GM18508 (cell line): Measurements from ENCODE around the gene DUSP28.
A peak's percentile ranks its signal among the peaks of the same experiment; 100 is the strongest.
"Not testable (repeated sequence)": the region's sequence is repeated elsewhere in the genome, so short reads cannot be mapped to it uniquely, and the experiment has no call there.

ENCODE experiments used
- ATAC-seq: cut with Tn5 transposase; IDR thresholded peaks from one replicate; pipeline ENCODE4 v1.9.1; 2021; ENCODE audit warnings: moderate number of reproducible peaks; ENCODE audit not compliant: insufficient read depth, unreplicated experiment

DUSP28 gene

DNA sequence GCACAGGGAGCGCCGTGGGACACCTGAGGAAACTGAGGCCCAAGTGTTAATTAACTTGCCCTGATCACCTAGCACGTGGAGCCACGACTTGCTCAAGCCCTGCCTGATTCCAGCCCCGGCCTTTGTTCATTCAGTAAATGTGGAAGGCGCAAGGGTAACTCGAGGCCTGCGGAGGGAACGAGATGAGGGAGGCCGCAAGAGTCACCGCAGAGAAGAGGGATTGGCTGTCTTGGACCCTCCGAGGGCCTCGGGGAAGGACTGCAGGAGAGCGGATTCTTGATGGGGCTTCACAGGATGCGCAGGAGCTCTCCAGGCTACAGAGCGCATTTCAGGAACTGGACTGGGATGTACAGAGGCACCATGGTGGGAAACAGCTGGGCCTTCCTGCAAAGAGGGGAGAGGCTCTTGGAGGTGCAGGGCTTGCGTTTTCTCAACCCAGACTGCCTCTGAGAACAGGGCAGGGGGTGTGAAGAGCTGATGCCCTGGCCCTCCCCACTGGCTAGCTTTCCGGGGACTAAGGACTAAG lies 1.9 kb upstream of the DUSP28 start:
- ATAC-seq = no peak

DNA sequence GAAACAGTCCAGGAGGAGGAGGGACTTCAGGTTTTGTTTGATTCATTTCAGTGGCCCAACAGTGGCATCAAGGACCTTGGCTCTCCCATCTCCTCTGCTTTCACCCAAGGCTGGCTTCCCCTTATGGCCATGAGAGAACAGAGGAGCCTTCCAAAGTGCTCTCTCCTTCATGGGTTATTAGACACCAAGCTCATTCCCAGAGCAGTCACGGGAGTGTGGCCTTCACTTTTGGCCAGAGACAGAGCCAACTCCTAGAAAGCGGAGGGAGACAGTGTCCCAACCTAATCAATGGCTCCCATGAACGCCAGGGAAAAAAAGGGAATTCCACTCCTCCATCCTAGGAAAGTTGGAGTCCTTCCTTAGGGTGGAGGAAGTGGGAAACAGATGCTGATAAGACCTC lies 871 bp upstream of the DUSP28 start:
- ATAC-seq = no peak

DNA sequence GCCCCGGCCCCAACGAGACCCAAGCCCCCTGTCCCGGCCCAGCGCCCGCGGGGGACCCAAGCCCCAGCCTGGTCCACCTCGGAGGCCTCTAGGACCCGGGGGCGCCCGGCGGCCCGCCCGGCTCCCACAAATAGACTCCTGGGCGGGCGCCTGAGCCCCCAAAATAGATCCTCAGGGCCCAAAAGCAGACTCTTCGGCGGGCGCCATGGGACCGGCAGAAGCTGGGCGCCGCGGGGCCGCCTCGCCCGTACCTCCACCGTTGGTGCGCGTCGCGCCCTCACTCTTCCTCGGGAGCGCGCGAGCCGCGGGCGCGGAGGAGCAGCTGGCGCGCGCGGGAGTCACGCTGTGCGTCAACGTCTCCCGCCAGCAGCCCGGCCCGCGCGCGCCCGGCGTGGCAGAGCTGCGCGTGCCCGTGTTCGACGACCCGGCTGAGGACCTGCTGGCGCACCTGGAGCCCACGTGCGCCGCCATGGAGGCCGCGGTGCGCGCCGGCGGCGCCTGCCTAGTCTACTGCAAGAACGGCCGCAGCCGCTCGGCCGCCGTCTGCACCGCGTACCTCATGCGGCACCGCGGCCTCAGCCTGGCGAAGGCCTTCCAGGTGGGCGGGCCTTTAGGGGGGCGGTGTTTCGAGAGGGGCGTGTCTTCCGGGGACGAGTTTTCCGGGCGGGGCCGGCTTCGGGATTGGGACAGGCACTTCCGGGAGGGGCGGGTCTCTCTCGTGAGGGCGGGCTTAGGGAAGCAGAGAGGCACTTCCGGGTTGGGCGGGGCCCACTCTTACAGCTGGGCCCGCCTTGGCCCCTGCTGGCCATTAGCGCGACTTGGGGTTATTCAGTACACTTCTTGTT lies 545 bp downstream of the DUSP28 start:
- no peak for ATAC-seq

DNA sequence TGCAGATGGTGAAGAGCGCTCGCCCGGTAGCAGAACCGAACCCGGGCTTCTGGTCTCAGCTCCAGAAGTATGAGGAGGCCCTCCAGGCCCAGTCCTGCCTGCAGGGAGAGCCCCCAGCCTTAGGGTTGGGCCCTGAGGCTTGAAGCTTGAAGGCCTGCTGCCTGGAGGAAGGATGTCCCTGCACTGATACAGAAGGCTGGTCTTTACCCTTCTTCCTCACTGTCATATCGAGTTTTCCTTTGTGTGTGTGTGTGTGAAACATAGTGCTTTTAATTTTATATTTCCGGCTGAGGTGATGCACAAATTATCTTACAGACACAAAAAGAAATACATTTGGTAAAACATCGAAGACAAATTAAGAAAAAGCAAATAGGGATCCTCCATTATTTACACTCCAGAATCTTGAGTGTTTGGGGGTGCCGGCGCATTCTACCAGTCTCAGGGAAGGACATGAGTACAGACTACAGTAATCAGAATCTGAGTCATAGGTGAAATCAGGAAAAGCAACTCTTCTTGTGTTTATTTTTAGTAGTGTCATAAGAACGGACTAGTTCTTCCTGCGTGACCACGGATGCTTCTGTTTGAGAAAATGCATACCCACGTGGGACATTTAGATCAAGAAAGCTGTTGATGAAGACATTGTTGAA lies 1.3 kb downstream of the DUSP28 start:
- ATAC-seq = no peak

DNA sequence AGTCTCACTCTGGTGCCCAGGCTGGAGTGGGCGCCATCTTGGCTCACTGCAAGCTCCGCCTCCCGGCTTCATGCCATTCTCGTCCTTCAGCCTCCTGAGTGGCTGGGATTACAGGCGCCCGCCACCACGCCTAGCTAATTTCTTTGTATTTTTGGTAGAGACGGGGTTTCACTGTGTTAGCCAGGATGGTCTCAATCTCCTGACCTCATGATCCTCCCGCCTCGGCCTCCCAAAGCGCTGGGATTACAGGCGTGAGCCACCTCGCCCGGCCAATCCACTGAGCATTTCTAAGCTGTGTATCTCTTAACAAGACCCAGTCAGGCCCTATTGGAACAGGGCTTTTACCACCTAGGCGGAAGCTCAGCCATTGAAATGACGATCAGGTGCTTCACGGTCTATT lies 3.1 kb downstream of the DUSP28 start:
- ATAC-seq = not testable (repeated sequence)

DNA sequence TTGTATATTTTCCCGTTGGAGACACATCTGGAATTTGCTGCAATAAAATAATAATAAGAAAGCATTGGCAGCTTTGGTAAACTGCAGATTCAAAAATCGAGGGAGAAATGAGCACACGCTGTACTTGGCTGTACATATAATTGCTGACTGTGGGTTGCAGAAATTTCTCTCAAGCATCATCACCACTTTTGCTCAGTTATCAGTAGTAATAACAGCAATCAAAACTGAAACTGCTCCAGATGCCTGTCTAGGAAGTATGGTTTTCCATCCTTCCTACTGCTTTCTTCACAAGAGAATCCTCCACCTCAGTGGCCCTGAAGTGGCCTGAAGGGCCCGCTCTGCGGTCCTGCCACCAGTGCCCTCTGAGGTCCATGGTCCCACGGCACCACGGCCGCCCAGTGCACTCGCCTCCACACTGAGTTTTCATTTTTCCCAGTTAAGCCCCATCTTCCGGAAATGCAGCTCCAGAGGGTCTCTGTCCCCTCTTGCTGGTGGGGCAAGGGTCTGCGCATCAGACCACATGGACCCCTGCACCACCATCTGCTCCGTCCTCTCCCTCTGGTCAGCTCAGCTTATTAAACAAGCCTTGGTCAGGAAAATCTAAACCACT lies 3.9 kb downstream of the DUSP28 start:
- no peak for ATAC-seq

DNA sequence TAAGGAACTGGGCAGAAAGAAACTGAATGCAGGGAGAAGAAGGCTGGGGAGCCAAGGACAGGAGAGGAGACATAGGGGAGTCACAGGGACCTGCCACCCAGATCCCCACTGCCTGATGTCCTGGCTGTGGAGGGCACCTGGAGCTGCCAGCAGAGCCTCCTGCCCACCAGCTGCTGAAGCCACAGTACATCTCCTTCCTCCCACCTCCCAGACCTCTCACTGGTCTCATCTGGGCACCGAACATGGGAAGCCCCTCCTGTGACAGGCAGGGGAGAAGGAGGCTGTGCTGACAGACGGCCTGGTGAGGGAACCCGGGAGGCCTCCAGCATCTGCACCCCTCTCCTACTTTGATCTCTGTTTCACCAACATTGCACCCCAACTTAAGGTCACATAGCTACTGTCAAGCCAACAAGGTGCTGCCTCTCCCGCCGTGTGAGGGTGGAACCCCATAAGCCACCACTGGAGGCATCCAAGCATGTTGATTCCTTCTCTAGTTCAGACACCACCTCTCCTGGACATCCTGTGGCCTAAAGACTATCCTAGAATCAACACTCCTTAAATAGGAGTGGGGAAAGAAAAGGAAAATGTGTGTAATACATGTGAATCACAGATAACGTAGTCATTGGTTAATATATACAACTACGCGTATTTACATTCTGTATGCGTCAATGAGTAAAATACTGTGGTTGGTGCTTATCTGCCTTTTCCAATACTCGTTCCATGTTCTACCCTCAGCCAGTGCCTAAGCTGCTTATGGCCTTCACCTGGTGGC lies 4.6 kb downstream of the DUSP28 start:
- ATAC-seq = no peak

DNA sequence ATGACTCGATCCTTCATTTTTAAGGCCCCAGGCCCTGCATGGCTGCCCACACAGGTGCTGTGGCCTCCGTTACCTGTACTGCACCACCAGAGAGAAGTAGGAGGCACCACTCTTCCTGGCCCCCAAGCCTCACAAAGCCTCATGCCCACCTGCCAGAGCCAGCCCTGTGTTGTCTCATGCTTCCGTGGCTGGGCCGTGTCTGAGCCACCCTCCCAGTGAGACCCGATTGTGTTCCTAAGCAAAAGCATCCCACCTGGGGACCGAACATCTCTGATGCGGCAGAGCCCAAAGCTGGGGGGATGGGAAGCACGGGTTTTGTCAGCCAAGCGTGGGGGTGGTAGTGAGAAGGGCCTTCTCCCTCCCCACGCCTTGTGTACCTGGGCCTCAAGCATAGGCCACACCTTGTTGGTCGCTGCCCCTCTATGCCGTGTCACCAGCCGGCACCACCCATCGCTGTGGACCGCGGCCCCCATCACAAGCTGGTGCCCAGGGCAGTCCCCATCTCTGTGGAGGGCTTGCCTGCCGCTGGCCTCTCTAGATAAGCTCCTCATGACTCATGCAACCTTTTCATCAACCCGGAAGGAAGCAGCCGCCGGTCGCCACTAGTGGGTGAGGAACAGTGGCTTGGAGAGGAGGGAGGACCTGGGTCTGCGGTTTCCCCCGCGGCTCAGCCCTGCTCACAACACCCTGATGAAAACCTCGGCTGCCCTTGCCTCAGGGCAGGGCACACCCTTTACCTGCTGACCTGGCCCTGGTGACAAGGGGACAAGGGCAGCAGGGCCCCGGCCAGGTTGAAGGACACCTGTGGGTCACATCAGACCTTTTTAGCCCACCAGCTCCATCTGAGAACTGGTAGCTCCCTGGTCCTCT lies 5.4 kb downstream of the DUSP28 start:
- peak; percentile 34 for ATAC-seq

DNA sequence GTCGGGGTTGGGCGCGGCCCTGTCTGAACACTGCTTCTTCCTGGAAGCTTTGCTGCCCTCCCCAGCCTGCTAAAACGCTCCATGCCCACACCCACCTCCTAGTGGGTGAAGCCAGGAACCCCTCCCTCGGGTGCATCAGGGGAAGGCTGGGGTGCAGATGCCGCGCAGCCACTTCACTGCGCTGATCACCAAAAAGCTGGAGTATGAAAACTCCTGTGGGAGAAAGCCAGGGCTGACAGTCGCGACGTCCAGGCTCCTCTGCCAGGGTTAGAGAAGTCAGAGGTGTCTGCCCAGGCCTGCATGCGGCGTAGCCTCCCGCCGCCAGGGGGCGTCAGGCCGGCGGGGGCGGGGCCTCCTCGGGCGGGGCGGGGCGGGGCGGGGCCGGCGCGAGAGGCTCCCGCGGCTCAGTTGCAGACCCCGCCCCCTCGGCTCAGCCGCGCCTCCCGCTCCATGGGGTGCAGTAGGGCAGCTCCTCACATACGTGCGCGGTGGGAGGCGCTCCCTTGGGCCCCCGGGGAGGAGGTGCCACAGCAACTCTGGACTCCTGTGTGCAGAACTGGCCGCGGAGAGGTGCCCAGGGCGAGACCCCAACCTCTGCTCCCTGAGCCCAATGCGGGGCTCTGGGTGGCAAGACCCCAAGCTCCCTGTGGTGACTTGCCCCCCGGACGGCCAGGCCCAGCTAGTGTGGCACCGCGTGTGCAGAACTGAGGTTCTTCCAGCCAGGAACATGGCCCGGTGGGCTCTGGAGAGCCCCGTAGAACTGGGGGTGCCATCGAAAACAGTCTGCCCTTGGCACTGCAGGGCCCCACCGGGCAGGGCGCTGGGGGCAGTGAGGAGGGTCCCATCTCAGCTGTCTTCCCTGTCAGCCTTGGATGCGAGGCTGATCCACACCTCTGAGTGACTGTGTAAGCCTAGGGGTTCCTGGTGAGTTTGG lies 6.3 kb downstream of the DUSP28 start:
- peak; percentile 19 for ATAC-seq

DNA sequence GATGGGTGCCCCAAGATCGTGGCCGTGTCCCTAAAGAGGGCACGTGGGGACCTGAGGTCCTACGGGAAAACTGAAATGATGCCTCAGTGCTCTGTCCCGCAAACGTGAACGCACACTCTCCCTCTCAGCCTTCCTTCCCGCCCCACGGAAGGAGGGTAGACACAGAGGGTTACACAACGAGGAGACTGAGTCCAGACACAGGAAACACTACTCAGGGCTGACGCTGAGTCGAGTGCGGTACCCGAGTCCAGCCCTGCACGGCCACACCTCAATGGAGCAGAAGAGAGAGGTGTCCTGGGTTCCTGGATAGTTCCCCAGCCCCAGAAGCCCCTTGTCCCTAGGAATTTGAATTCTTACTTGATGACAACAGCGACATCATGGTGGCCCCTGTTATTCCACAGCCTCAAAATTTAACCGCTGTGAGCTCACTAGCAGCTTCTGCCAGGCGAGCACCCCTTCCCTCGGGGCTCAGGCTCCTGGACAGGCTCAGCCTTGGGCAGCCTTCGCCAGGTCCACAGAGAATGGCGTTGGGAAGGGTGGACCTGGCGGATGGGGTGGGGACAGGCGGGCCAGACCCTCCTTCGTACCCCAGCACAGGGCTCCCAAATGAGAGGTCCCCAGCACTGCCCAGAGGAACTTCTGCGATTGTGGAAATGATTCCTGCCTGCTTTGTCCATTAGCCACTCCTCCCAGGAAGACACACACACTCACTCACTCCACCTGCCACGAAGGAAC lies 7.1 kb downstream of the DUSP28 start:
- no peak for ATAC-seq

DNA sequence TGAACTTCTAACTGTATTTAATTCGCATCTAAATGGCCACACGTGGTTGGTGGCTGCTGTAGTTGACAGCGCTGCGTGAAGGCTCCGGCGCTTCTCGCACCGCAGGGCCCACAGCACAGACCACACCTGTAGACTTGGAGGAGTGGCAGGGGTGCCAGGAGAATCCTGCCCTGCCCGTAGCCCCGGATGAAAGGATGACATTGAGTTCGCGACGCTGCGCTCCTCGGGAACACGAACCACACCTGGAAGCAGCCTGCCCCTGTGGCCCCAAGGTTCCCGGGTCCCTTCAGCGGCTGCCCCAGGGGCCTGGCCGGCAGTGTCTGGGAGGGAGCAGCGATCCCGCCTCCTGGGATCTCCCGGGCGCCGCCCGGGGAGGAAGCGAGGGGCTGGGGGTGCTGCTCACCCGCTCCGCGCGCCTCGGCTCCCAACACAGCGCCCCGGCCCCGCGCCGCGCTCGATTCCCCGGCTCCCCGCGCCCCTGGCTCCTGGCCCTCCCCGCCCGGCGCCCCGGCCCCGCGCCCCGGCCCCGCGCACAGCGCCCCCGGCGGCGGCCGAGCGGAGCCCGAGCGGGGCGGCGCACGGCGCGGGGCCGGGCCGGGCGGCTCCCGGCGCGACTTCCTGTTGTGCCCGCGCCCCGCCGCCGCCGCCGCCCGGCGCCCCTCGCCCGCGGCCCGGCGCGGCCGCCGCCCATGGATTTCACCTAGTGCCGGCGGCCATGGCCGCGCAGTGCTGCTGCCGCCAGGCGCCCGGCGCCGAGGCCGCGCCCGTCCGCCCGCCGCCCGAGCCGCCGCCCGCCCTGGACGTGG lies 7.9 kb downstream of the DUSP28 start, which contains the start of gene RNPEPL1:
Gene RNPEPL1 (plus strand): TSS at position 613 of the 806 bp plus-strand sequence. CDS start 103 bp downstream, at position 716.
- ATAC-seq = no peak

DNA sequence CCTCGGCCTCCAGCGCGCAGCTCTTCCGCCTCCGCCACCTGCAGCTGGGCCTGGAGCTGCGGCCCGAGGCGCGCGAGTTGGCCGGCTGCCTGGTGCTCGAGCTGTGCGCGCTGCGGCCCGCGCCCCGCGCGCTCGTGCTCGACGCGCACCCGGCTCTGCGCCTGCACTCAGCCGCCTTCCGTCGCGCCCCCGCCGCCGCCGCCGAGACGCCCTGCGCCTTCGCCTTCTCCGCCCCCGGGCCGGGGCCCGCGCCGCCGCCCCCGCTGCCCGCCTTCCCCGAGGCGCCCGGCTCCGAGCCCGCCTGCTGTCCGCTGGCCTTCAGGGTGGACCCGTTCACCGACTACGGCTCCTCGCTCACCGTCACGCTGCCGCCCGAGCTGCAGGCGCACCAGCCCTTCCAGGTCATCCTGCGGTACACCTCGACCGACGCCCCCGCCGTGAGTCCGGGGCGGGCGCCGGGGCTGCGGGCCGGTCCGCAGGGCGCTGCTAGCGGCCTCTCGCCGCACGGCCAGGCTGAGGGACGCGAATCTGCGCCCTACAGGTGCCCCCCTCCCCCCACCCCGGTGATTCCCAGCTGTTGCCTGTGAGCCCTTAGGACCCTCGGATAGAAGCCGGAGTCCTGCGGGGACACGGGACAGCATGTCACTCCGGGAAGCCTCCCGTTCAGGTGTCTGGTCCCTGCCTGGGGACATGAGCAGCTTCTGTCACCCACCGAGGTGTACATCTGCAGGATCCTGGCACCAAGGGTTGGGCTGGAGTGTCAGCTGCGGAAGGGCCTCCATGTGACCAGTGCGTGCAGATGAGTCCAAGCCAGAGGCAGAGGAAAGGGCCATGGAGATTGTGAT lies 8.7 kb downstream of the DUSP28 start:
- ATAC-seq = no peak

DNA sequence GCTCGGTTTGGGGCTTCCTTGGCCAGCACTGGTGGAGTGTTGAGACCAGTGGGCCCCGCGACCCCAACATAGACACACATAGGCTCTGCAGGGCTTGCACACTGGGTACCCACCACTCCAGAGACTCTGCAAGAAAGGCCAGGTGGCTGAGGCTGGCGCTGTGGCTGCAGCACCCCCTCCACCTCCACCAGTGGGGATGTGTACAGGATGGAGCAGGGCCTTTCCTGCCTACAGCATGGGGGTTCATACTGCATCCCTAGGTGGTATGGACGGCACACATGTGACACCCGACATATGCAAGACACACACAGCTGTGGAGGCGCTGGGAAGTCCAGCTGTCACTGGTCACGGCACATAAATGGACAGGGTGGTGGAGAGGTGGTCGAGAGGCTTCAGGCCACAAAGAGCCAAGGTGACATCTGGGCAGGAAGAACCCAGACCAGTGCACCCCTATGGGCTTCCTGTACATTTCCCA lies 9.4 kb downstream of the DUSP28 start:
- ATAC-seq = no peak

DNA sequence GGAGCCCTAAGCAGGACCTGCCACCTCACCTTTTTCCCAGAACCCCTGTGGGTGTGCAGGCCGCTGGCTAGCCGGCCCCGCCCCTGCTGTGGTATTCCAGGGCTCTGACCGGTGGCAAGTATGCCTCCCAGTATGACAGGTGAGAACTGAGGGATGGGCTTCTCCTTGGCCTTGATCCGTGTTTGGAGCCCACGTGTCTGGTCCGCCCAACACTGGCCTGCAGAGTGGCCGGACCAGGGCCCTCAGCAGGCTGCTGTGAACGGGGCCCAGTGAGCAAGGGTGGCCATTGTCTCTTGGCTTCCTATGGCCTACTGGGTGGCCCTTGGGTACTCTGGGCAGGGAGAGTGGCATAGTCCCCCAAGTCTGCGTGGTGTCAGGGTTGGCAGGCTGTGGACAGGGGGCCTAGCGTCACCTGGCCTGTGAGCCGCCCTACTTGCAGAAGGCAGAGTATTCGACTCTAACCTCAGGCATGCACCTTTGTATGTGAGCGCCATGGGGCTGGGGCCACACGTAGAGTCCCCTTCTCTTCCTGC lies 9.9 kb downstream of the DUSP28 start:
- no peak for ATAC-seq

DNA sequence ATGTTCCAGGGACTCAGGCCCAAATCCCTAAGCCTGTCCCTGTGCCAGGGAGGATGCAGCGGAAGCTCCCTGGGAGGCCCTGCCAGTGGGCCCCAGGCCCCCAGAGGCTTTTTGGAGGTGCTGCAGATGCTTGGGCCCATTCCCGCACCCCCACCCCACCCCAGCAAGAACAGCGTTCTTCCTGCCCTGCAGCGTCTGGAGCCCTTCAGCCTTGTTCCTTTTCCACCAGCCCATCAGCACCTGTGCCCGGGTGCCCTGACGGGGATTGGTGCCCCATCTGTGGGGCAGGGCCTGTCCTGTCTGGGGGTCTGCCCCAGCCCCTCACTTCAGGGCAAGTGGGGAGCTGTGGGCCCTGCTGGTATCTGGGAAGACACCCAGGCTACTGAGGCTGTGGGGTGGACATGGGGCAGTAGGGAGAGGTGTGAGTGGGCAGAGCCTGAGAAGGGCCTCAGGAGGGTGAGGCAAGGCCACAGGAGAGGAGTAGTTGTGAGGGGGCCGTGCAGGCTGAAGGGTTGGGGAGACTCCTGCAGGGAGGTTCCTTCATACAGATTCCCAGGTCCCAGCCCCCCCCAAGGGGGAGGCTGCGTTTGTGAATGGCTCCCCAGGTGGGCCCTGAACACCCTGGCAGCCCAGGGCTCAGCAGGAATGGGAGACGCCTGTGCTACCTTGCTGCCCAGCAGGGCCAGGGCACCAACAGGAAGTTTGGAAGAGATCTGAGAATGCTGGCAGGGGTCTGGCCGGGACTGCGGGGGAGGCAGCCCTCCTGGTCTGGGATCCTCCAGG lies 10.6 kb downstream of the DUSP28 start:
- ATAC-seq = no peak
